A549 (cell line): ENCODE data around the gene ARHGEF4. TPM values are rescaled to one million over a fixed set of nuclear protein-coding genes. Genes with fewer than 3 reads are reported as not detected.

Source experiments
- ATAC-seq, 2 experiments: fragments of 200-7000 bp in 1 of 2; fragments of >200 bp in 1 of 2; cut with Nextera tagmentation in 1 of 2; cut with Tn5 transposase in 1 of 2; 3 replicates each; pipeline versions ENCODE4 v1.8.0 to v1.9.1; 2018 to 2020; ENCODE audit warnings: mild to moderate bottlenecking in 1 of 2, moderate library complexity in 1 of 2
- CTCF ChIA-PET: fragments of 300-600 bp; sonication (Branson Sonifier 250); formaldehyde crosslinking; extraction: SDS; loops from one replicate; lab custom pipeline; 2021; ENCODE audit warnings: antibody characterized with exemption, inconsistent platforms; lab: Yijun Ruan, JAX
- POLR2A ChIA-PET: fragments of 350-600 bp; formaldehyde crosslinking; extraction: SDS; loops from one replicate; lab custom pipeline; 2021; ENCODE audit warnings: antibody characterized with exemption, inconsistent platforms; lab: Yijun Ruan, JAX
- DNase-seq, 2 experiments: peaks; one replicate each; pipeline versions ENCODE4 v3.0.0 to v3.0.0-alpha.2; 2011 to 2016; ENCODE audit warnings: low read depth in 1 of 2, low spot score in 1 of 2
- FAIRE-seq: peaks from 2 replicates; lab custom pipeline; 2011; peaks lifted over from hg19 to GRCh38; lab: Jason Lieb, UNC
- H3K27ac ChIP-seq, 2 experiments: fragments of >200 bp; sonication (Bioruptor Twin); formaldehyde crosslinking; 3 replicates each; pipeline ENCODE4 v1.5.1; 2016 to 2017
- H3K4me1 ChIP-seq: fragments of >200 bp; sonication (Bioruptor Twin); formaldehyde crosslinking; 3 replicates; pipeline ENCODE4 v1.6.1; 2016
- H3K4me2 ChIP-seq: fragments of >200 bp; sonication (Bioruptor Twin); formaldehyde crosslinking; 3 replicates; pipeline ENCODE4 v1.6.1; 2016
- H3K4me3 ChIP-seq: fragments of >200 bp; sonication (Bioruptor Twin); formaldehyde crosslinking; 3 replicates; pipeline ENCODE4 v1.5.1; 2016
- H3K9me3 ChIP-seq: fragments of >200 bp; sonication (Bioruptor Twin); formaldehyde crosslinking; 3 replicates; pipeline ENCODE4 v1.6.1; 2016
- ATOH8 ChIP-seq: fragments of 250-450 bp; sonication (Bioruptor Pico); IDR thresholded peaks from 2 replicates; pipeline ENCODE4 v1.5.0; 2020; ENCODE audit warnings: low read depth, mild to moderate bottlenecking, moderate library complexity
- CBX8 ChIP-seq: fragments of 200-600 bp; sonication (generic); IDR thresholded peaks from 2 replicates; pipeline ENCODE4 v1.6.1; 2016
- E2F6 ChIP-seq: IDR thresholded peaks from 2 replicates; pipeline ENCODE4 v1.6.1; 2012; ENCODE audit warnings: low read depth, borderline replicate concordance
- EP300 ChIP-seq, 2 experiments: fragments of >200 bp; sonication (Bioruptor Twin); formaldehyde crosslinking; IDR thresholded peaks; 2 replicates in 1 of 2; 3 replicates in 1 of 2; pipeline ENCODE4 v1.6.1; 2016 to 2017
- FOSL2 ChIP-seq, 2 experiments: fragments of 450-650 bp in 1 of 2; fragments of >200 bp in 1 of 2; sonication (Bioruptor Twin) in 1 of 2; formaldehyde crosslinking; IDR thresholded peaks; 2 replicates each; pipeline versions ENCODE4 v1.5.0 to v1.6.1; 2016 to 2020; ENCODE audit warnings: mild to moderate bottlenecking in 1 of 2, moderate library complexity in 1 of 2
- FOXS1 ChIP-seq: fragments of 250-450 bp; sonication (Bioruptor Pico); IDR thresholded peaks from 2 replicates; pipeline ENCODE4 v1.5.0; 2020; ENCODE audit warnings: mild to moderate bottlenecking, moderate library complexity
- HEYL ChIP-seq: fragments of 250-450 bp; sonication (Bioruptor Pico); IDR thresholded peaks from 2 replicates; pipeline ENCODE4 v1.8.0; 2021; ENCODE audit warnings: mild to moderate bottlenecking, moderate library complexity
- JUNB ChIP-seq: fragments of >200 bp; sonication (Bioruptor Twin); formaldehyde crosslinking; IDR thresholded peaks from 2 replicates; pipeline ENCODE4 v1.6.1; 2016
- KDM1A ChIP-seq: fragments of 200-600 bp; sonication (generic); IDR thresholded peaks from 2 replicates; pipeline ENCODE4 v1.6.1; 2016; ENCODE audit warnings: low read depth, mild to moderate bottlenecking
- MAFK ChIP-seq: fragments of 450-650 bp; IDR thresholded peaks from 2 replicates; pipeline ENCODE4 v1.6.1; 2014; ENCODE audit not compliant: partially characterized antibody
- MAX ChIP-seq: IDR thresholded peaks from 2 replicates; pipeline ENCODE4 v1.6.1; 2012
- MAZ ChIP-seq: fragments of 150-350 bp; IDR thresholded peaks from 2 replicates; pipeline ENCODE4 v1.6.1; 2014; ENCODE audit warnings: antibody characterized with exemption, low read depth, low read length, borderline replicate concordance
- NPAS2 ChIP-seq: fragments of 250-450 bp; sonication (Bioruptor Pico); IDR thresholded peaks from 2 replicates; pipeline ENCODE4 v1.8.0; 2022; ENCODE audit warnings: mild to moderate bottlenecking, moderate library complexity, borderline replicate concordance
- NR3C1 ChIP-seq: fragments of >200 bp; sonication (Bioruptor Twin); formaldehyde crosslinking; IDR thresholded peaks from 3 replicates; pipeline ENCODE4 v1.6.1; 2017
- POLR2A ChIP-seq: IDR thresholded peaks from 2 replicates; pipeline ENCODE4 v1.6.1; 2012; ENCODE audit warnings: mild to moderate bottlenecking, low read length
- POLR2AphosphoS2 ChIP-seq: conservative IDR thresholded peaks from 2 replicates; pipeline ENCODE4 v1.6.1; 2012; ENCODE audit warnings: low read length, improper control_type of control experiment, inconsistent platforms
- RAD21 ChIP-seq, 2 experiments: fragments of >200 bp in 1 of 2; sonication (Bioruptor Twin) in 1 of 2; formaldehyde crosslinking in 1 of 2; IDR thresholded peaks in 1 of 2; conservative IDR thresholded peaks in 1 of 2; 2 replicates in 1 of 2; 3 replicates in 1 of 2; pipeline ENCODE4 v1.6.1; 2012 to 2018; ENCODE audit warnings: inconsistent platforms in 1 of 2
- SMC3 ChIP-seq: fragments of >200 bp; sonication (Bioruptor Twin); formaldehyde crosslinking; IDR thresholded peaks from 3 replicates; pipeline ENCODE4 v1.6.1; 2018; ENCODE audit warnings: inconsistent platforms
- ZNF302 ChIP-seq: fragments of 250-450 bp; sonication (Bioruptor Pico); IDR thresholded peaks from 2 replicates; pipeline ENCODE4 v1.9.0; 2021; ENCODE audit warnings: inconsistent platforms, mild to moderate bottlenecking, moderate library complexity
- WGBS: methylation state at CpG from one replicate; pipeline ENCODE4 v1.1.6; 2017; ENCODE audit errors: missing lambda C conversion rate; 5-methylcytosine and 5-hydroxymethylcytosine counted together
- polyA plus RNA-seq, 4 experiments: library from polyadenylated mRNA; depleted of rRNA in 3 of 4; stranded (reverse); fragments of >200 nt; fragmentation: RNase III in 1 of 4; extraction: RNeasy Plus Mini Kit Qiagen cat#74134 plus additional on column Dnase treatment in 1 of 4; gene quantifications; 2 replicates in 3 of 4; 3 replicates in 1 of 4; pipeline ENCODE4 v1.2.3, GENCODE V29; 2011 to 2017
- TF ChIP-seq, protein P1 (sequence below): fragments of 250-450 bp; sonication (Bioruptor Pico); IDR thresholded peaks from 2 replicates; pipeline ENCODE4 v1.5.0; 2021; ENCODE audit warnings: mild to moderate bottlenecking, moderate library complexity, borderline replicate concordance
- TF ChIP-seq, protein P2 (sequence below): fragments of >200 bp; sonication (Bioruptor Twin); formaldehyde crosslinking; IDR thresholded peaks from 3 replicates; pipeline ENCODE4 v1.6.1; 2016

The ARHGEF4 gene
- polyA plus RNA-seq, 2 of the 4 experiments (the other 2 are of a cell fraction): 1.00 to 2.1 TPM

DNA sequence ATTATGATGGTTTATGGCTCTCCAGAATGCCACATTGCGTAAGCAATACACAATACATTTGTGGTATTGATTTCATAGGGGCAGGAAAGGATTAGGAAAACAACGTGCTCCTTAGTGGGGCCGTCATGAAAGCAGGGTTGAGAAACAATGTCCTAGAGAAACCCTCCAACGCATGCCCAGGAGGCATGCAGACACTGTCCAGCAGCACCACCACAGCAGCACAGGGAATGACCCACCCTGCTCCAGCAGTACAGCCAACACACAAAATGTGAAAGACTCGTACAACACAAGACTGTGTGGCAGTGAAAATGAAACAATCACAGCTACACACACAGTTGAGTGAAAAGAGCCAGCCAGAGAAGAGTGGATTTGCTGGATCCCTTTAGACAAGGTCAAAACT, 190.2 kb downstream of the ARHGEF4 start:
- H3K27ac ChIP-seq: no peak overlapping the region
- FAIRE-seq: no peak
- H3K4me2 ChIP-seq: no peak overlapping the region
- no peak for DNase-seq
- WGBS: 33% methylated on average over 5 of the region's 5 CpGs
- H3K4me3 ChIP-seq: no peak overlapping the region
- peaks cover 17% of the 10 kb centered on the region; the same call in 2 of the 3 replicates for H3K9me3 ChIP-seq
- H3K4me1 ChIP-seq: no peaks in the 10 kb centered on the region
- ChIA-PET POLR2A (no interaction called here), CTCF (interaction anchor here (1.6 kb wide), 1 partner anchor 10 kb away, joined by 3 read pairs; no protein-coding TSS in a partner anchor)
- TF ChIP-seq ZNF302 (CRISPR knock-in tag) (no peak), NPAS2 (CRISPR knock-in tag) (no peak), MAZ (no peak), KDM1A (no peak), JUNB (no peak), ATOH8 (CRISPR knock-in tag) (no peak), POLR2AphosphoS2 (no peak), E2F6 (no peak)
- TF ChIP-seq, protein P1, sequence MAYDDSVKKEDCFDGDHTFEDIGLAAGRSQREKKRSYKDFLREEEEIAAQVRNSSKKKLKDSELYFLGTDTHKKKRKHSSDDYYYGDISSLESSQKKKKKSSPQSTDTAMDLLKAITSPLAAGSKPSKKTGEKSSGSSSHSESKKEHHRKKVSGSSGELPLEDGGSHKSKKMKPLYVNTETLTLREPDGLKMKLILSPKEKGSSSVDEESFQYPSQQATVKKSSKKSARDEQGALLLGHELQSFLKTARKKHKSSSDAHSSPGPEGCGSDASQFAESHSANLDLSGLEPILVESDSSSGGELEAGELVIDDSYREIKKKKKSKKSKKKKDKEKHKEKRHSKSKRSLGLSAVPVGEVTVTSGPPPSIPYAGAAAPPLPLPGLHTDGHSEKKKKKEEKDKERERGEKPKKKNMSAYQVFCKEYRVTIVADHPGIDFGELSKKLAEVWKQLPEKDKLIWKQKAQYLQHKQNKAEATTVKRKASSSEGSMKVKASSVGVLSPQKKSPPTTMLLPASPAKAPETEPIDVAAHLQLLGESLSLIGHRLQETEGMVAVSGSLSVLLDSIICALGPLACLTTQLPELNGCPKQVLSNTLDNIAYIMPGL: no peak
- no peak for ATAC-seq

DNA sequence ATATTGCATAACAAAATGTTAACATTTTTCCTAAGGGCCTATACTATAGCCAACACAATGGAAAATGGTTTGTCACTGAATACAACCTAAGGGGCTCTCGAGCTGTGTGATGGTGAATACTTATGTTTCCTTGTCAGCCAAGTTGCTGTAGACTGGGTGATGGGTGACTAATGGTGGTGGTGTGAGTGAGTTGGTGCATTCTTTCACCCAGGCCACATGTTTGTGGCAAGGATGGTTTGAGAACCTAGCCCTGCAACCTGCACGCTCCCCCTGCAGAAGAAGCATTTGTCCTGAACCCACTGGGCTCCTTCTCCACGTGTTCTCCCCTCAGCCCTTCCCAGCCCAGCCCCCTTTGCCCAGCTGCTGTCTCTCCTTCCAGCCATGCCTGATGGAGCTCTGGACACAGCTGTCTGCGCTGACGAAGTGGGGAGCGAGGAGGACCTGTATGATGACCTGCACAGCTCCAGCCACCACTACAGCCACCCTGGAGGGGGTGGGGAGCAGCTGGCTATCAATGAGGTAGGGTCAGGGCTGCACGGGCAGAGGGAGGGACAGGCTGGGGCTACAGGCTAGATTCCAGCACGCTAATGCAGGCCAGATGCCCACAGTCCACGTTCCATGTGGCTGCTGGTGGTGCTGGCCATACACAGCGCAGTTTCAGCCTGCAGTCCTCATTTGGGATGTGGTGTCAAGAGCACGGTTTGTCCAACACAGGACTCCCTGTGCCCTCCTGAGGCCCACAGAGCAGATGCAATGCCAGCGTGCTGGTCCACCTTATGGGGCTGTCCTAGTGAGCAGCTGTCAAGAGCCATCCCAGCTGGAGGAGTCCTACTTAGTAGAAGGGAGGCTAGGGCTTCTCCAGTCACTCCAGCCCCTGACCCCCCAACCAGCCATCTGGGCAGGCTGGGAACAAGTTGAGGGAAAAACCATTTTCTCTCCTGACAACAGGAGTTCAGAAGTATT, 191.1 kb downstream of the ARHGEF4 start:
- CTCF ChIA-PET: interaction anchor here (0.7 to 1.6 kb wide), 2 partner anchors 11 to 230 kb away, joined by 3 read pairs; no protein-coding TSS in a partner anchor
- no peak for FAIRE-seq
- POLR2A ChIA-PET: no interaction called here
- H3K27ac ChIP-seq: no peak overlapping the region
- H3K4me2 ChIP-seq: no peak overlapping the region
- no peak for DNase-seq
- H3K4me1 ChIP-seq: no peaks in the 10 kb centered on the region
- 40% methylated on average over 8 of the region's 12 CpGs for WGBS
- no peak overlapping the region for H3K4me3 ChIP-seq
- TF ChIP-seq MAX (no peak), SMC3 (no peak)
- TF ChIP-seq, protein P2, sequence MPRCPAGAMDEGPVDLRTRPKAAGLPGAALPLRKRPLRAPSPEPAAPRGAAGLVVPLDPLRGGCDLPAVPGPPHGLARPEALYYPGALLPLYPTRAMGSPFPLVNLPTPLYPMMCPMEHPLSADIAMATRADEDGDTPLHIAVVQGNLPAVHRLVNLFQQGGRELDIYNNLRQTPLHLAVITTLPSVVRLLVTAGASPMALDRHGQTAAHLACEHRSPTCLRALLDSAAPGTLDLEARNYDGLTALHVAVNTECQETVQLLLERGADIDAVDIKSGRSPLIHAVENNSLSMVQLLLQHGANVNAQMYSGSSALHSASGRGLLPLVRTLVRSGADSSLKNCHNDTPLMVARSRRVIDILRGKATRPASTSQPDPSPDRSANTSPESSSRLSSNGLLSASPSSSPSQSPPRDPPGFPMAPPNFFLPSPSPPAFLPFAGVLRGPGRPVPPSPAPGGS: no peak
- H3K9me3 ChIP-seq: peaks cover 17% of the 10 kb centered on the region; the same call in 2 of the 3 replicates
- no peak for ATAC-seq

DNA sequence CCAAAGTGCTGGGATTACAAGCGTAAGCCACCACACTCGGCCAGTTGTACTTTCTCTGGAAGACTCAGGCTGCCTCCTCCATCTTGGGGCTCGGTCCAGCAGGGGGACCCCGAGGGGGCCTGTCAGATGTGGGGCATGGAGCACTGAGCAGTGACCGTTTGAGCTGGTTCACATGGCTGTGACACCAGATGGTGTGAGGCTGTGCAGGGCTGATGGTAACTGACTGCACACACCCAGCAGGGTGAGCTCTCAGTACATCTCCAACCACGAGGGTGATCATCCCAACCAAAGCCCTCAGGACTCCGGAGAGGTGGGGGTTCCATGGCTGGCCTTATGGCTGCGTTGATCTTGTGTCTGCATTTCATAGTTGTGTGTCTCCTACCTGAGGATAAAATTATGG, 193.1 kb downstream of the ARHGEF4 start:
- POLR2A ChIA-PET: no interaction called here
- no peak for DNase-seq
- FAIRE-seq: no peak
- no peak overlapping the region for H3K4me3 ChIP-seq
- CTCF ChIA-PET: interaction anchor here (1.0 kb wide), 1 partner anchor 12 kb away, joined by 4 read pairs; no protein-coding TSS in a partner anchor
- no peak for ATAC-seq
- no peak overlapping the region for H3K4me2 ChIP-seq
- 64% methylated on average over 5 of the region's 8 CpGs for WGBS
- no peak for TF ChIP-seq NR3C1
- no peak for TF ChIP-seq POLR2AphosphoS2
- TF ChIP-seq MAFK: no peak
- no peak for TF ChIP-seq HEYL (CRISPR knock-in tag)
- TF ChIP-seq CBX8: no peak
- TF ChIP-seq POLR2A: no peak
- TF ChIP-seq RAD21 (conservative IDR thresholded peaks at IDR 0.05 in 1 of 2, IDR thresholded peaks at IDR 0.05 in 1 of 2): no peak
- TF ChIP-seq FOXS1: no peak
- TF ChIP-seq EP300 (IDR thresholded peaks at IDR 0.05): no peak
- no peak for TF ChIP-seq NPAS2 (CRISPR knock-in tag)
- no peak for TF ChIP-seq FOSL2 (IDR thresholded peaks at IDR 0.05)
- TF ChIP-seq FOSL2 (CRISPR knock-in tag; IDR thresholded peaks at IDR 0.05): no peak
- peaks cover 17% of the 10 kb centered on the region; the same call in 2 of the 3 replicates for H3K9me3 ChIP-seq
- peaks cover 9% of the 10 kb centered on the region for H3K4me1 ChIP-seq
- H3K27ac ChIP-seq: no peak overlapping the region
